Retina (tissue), 1 donor: ENCODE data around the gene FBXL5.

Source experiments
- DNase-seq: peaks from one replicate; pipeline ENCODE4 v3.0.0-alpha.2; 2016

FBXL5 gene

GRCh38 chr4:15557786-15558550 is 97.2 kb downstream of the FBXL5 start:
- no peak for DNase-seq

- no peak for DNase-seq
Measured at GRCh38 chr4:15556511-15557092, 98.6 kb downstream of the FBXL5 start.
